Stimulated activated CD4-positive, alpha-beta T cell treated with anti-CD3 and anti-CD28 coated beads, Interleukin-2, amount 100 ng/mL, for 24 hours (primary cell): Measurements from ENCODE around the gene NKPD1.

Experiments
- DNase-seq, 2 donors: peaks; one replicate each; pipeline ENCODE4 v3.0.0-alpha.2; 2020

The NKPD1 gene, protein sequence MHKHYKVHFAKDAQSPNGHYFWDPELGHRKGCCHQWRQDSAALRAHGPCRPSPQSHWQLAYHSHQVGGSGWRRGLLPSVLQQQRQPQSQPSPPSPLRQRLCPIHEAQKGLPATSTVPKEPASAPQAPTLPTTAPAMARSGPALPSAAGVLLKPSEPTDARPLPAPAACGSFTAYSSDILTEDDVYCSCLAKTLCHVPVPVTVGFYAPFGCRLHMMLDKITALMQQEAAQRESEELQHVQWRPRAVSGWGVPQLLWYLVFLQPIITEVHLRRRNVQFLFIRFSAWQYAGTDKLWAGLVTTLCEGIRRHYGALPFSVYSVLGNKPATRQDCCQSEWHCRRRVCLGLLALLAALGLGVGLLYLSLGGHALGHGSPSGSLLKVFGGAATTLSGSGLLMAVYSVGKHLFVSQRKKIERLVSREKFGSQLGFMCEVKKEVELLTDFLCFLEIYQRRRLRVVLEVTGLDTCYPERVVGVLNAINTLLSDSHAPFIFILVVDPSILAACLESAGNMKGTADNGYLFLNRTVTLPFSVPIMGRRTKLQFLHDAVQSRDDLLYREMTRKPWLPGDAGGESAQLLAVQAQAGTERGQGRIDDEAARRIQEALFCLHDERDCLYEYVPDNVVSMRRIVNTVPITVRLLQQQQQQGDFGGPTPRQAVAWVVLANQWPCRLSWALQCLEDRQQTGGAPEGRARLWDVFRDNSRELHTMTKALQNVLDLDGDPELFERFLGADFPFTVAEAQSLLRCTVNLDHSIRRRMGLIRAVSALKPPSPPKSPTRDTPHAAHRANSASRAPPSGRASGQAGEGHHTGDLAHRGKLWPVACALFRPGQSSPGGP

DNA sequence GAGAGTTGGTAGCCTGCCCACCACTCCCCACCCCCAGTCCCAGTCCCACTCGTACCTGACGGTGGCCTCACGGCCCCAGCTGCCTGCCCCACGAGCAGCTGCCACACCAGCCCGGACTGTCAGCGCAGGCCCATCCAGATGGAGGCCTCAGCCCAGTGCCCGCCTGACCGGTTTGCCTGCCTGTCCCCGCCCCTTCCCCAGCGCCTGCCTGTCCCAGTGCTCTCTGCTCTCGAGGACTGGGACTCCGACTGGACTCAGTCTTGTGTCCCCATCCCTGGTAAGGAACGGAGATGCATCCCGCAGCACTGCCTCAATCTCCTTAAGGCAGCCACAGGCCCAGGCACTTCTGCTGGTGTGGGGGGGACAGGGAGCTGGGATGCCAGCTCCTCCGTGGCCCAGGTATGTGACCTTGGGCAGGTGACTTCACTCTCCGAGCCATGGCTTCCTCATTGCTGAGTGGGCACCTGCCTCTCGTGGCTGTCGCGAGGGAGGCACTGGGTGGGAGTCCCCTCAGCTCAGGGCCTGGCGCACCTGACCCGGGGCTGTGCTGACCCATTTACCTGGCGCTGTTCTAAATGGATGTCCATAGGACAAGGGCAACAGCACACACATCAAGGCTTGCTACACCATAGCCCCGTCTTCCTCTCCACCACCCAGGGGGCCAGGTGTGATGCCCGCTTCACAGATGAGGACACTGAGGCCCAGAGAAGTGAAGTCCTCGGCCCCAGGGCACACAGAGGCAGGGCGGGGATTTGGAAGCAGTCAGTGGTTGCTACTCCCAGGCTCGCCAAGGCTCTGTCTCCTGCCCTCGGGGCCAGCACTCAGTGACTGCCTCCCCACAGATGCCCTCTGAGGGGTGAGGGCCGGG lies at the start of gene NKPD1:
NKPD1 (minus strand) TSS at position 113 of the 868 bp plus-strand sequence. CDS start 832 bp downstream, outside the sequence.
- DNase-seq, result no peak

- no peak for DNase-seq
Measured at GRCh38 chr19:45206328-45206727, 45.5 kb upstream of the NKPD1 start.

DNA sequence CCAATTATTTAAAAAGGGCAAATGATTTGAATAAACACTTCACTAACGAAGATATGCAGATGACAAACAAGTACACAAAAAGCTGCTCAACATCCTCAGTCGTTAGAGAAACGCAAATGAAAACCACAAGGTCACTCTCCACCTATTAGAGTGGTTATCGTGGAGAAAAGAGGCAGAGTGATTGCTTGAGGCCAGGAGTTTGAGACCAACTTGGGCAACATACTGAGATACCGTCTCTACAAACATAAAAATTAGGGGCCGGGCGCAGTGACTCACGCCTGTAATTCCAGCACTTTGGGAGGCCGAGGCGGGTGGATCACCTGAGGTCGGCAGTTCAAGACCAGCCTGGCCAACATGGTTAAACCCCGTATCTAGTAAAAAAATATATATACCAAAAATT lies 45.0 kb upstream of the NKPD1 start:
- DNase-seq, result no peak

GRCh38 chr19:45202637-45203036 lies 41.9 kb upstream of the NKPD1 start:
- DNase-seq, result no peak

GRCh38 chr19:45200568-45200967 lies 39.8 kb upstream of the NKPD1 start:
- no peak for DNase-seq

DNA sequence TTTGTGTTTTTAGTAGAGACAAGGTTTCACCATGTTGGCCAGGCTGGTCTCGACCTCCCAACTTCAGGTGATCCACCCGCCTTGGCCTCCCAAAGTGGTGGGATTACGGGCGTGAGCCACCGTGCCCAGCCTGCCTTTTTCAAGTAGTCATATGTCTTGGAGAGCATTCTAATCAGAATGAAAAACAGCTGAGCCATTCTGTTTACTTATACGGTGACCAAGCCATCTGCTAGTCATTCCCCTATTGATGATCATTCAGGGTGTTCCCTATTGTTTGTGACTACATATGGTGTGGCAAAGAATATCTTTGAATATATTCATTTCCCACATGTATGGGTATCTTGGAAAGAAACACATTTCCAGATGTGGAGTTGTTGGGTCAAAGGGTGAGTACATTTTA lies 35.0 kb upstream of the NKPD1 start:
- DNase-seq, result no peak

DNA sequence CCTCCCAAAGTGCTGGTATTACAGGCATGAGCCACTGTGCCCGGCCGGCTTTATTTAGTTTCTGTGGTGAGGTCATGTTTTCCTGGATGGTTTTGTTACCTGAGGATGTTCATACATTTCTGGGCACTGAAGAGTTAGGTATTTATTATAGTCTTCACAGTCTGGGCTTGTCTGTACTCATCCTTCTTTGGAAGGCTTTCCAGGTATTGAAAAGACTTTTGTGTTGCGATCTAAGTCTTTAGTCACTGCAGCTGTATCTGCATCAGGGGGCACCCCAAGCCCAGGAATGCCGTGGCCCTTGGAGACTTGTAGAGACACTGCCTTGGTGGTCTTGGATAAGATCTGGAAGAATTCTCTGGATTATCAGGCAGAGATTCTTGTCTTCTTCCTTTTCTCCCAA lies 30.6 kb upstream of the NKPD1 start:
- no peak for DNase-seq

DNA sequence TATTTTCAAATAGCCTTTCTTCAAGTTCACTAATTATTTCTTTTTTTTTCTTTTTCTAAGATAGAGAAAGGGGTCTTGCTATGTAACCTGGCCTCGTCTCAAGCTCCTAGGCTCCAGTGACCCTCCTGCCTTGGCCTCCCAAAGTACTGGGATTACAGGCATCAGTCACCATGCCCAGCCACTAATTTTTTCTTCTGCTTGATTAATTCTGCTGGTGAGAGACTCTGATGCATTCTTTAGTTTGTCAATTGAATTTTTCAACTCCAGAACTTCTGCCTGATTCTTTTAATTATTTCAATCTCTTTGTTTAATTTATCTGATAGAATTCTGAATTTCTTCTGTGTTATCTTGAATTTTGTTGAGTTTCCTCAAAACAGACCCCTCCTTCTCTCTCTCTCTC lies 29.2 kb upstream of the NKPD1 start:
- no peak for DNase-seq

DNA sequence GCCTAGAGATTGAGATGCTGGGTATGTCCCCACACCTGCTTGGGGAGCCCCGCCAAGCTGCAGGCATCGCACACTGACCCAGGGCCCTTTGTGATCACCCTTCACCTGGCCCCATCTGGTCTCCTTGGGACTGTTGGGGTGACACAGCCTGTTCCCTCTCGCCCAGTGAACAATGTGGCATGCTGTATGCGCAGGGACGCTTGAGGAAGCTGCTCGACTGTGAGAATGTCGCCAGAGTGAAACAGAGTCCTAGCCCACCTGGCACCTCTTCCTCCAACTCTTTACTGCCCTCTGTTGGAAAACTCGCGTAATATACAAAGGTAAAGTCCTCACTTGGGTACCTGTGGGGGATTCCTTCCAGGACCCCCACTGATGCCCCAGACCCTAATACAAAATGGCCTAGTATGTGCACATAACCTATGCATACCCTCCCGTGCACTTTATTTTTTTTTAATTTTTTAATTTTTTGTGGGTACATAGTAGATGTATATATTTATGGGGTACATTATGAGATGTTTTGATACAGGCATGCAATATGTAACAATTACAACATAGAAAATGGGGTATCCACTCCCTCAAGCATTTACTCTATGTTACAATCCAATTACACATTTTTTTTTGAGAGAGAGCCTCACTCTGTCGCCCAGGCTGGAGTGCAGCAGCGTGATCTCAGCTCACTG lies 26.8 kb upstream of the NKPD1 start:
- DNase-seq, result no peak

GRCh38 chr19:45186509-45187334 lies 25.9 kb upstream of the NKPD1 start:
- no peak for DNase-seq

DNA sequence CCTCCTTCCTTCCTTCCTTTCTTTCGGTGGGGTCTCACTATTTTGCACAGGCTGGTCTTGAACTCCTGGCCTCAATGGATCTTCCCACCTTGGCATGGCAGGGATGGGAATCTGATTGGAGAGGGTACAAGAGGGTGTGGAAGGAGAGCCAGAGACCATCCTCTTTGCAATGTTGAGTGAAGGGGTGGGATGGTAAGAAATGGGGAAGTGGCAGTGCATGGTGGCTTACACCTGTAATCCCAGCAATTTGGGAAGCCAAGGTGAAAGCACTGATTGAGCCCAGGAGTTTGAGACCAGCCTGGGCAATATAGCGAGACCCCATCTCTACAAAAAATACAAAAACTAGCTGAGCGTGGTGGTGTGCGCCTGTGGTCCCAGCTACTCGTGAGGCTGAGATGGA lies 23.3 kb upstream of the NKPD1 start:
- DNase-seq, result no peak

GRCh38 chr19:45182758-45183157 lies 22.0 kb upstream of the NKPD1 start:
- DNase-seq, result no peak

DNA sequence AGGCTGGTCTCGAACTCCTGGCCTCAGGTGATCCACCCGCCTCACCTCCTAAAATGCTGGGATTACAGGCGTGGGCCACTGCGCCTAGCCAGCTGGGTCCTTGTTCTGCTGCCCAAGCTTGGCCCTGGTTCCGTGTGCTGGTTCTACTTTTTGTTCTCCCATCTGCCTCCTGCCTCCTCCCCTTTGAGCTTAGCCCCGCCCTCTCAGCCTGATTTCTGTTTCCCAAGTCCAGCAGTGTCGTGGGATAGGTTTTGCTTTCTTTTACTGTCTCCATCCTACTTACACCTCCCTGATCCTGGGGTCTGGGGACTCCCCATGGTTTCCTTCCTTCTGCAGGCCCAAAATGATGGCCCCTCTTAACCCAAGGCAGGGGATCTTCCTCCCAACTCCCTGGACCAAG lies 20.2 kb upstream of the NKPD1 start:
- DNase-seq, result no peak

GRCh38 chr19:45179892-45180370 lies 19.1 kb upstream of the NKPD1 start:
- no peak for DNase-seq

GRCh38 chr19:45179072-45179891 lies 18.5 kb upstream of the NKPD1 start:
- DNase-seq, result peak; percentile 43 to 57

DNA sequence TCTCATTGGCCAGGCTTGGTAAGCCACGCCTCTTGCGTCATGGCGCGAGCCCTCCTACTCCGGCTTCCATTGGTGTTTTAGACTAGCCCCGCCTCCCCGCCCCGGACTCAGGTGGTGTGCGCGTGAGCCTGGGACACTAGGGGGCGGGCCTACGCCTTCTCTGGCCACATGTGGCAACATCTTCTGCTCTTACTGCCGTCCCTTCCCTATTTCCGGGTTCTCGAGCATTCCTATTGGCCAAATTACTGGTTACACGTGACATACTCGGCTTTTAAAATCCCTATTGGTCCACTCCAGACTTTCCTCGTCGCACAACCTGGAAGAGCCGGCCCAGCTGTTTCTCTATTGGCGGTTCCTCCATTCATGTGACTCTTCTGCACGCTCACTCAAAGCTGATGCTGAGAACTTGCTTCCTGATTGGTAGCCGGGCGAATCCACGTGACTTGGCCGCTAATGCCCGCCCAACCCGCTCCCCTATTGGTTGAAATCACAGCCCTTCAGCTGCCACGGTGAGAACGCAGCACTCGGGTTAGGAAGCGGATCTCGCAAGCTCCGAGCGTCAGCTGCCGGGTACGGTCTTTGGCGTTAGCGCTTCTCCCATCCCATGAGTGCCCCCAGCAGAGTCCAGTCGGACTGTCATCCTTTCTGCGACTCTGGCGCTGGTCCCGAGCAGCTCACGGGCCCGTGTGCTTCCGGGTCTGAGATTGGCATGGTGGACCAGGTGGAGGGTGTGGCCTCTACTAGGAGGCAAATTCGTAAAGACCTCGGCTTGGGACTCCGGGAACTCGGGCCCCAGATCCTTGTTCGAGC lies 17.7 kb upstream of the NKPD1 start, which contains the start of gene BLOC1S3:
BLOC1S3 (plus strand) TSS at position 523 of the 810 bp plus-strand sequence. CDS start 513 bp downstream, outside the sequence.
- peak; percentile 100 for DNase-seq

DNA sequence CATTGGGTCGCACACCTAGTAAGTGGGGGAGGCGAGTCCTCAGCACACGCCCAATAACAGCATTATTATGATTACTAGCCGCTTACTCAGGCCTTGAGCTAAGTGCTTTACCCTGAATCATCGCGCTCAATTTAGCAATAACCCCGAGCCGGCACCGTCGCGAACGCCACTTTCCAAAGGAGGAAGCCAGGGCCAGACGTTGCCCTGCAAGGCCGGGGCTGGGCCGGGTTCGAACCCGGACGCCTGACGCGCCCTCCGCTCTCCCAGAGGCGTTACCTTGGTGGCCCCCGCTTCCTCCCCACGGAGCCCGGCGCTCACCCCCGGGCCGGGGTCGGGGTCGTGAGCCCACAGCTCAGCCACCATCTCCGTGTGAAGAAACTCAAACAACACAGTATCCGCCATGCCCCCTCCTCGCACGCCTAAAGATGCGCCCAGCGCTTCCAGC lies 17.1 kb upstream of the NKPD1 start, which contains the start of gene TRAPPC6A:
TRAPPC6A (minus strand) TSS at position 421 of the 445 bp plus-strand sequence; CDS start at position 402, 19 bp downstream.
- DNase-seq, result no peak

- no peak for DNase-seq
Measured at GRCh38 chr19:45175515-45176345, 14.9 kb upstream of the NKPD1 start.
